ENCODE measurements around the gene ARHGAP24. TPM values are rescaled to one million over a fixed set of nuclear protein-coding genes. Genes with fewer than 3 reads are reported as not detected.

Gene ARHGAP24
- total and polyA plus RNA-seq, 10 of the 15 experiments (the other 5 are each of a cell fraction or from before 2014, with no cell fraction given): 0.10 to 4.2 (median 0.52) TPM

- Histone ChIP-seq H3K9ac (ENCODE audit: control insufficient read depth, insufficient read depth, low read length) (no peak overlapping the region), H4K20me1 (ENCODE audit: control insufficient read depth, insufficient read depth) (no peaks in the 10 kb centered on the region), H3K27me3 (replicated peaks in 1 of 2; ENCODE audit: control insufficient read depth in 2 of 2, insufficient read depth in 2 of 2, low read length in 1 of 2) (no peaks in the 10 kb centered on the region), H3K4me3 (no peak overlapping the region), H3K79me2 (ENCODE audit: control insufficient read depth, insufficient read depth, low read length) (no peaks in the 10 kb centered on the region), H2AFZ (ENCODE audit: control insufficient read depth, low read depth, low read length) (no peak overlapping the region), H3K4me2 (ENCODE audit: control insufficient read depth, insufficient read depth) (no peak overlapping the region), H3K4me1 (ENCODE audit: control insufficient read depth, insufficient read depth, low read length) (no peaks in the 10 kb centered on the region), H3K27ac (ENCODE audit: control insufficient read depth, insufficient read depth) (no peak overlapping the region), H3K9me3 (replicated peaks; ENCODE audit: control insufficient read depth, insufficient read depth, low read length) (no peaks in the 10 kb centered on the region), H3K36me3 (ENCODE audit: control insufficient read depth in 2 of 2, insufficient read depth in 2 of 2, low read length in 1 of 2) (no peaks in the 10 kb centered on the region)
- ChIA-PET CTCF (no interaction called here), SMC1A (ENCODE audit: uncharacterized antibody, unreplicated experiment) (no interaction called here), POLR2A (no interaction called here), RAD21 (ENCODE audit: unreplicated experiment) (no interaction called here)
- in situ Hi-C loops (cut with MboI): no loop called here
- no TSS peak for BruUV-seq (replicated peaks)
- ATAC-seq: no peak
- DNase-seq (ENCODE audit: low read depth, low spot score): no peak
- intact Hi-C loops (cut with micrococcal nuclease; ENCODE audit: unreplicated experiment): no loop called here
- TF ChIP-seq TCF12 (IDR thresholded peaks at IDR 0.05; ENCODE audit: low read depth, low read length) (no peak), TCF3 (IDR thresholded peaks at IDR 0.05; ENCODE audit: borderline replicate concordance, insufficient read depth, low read depth, low read length) (no peak), HSF1 (IDR thresholded peaks at IDR 0.05; ENCODE audit: low read depth, low read length) (no peak), NFIC (IDR thresholded peaks at IDR 0.05; ENCODE audit: low read depth, low read length) (no peak), WRNIP1 (IDR thresholded peaks at IDR 0.05; ENCODE audit: borderline replicate concordance, low read depth, low read length) (no peak), ZSCAN29 (IDR thresholded peaks at IDR 0.05) (no peak), LARP7 (IDR thresholded peaks at IDR 0.05) (no peak), STAT3 (IDR thresholded peaks at IDR 0.05; ENCODE audit: low read depth, low read length) (no peak), ZBTB40 (IDR thresholded peaks at IDR 0.05; ENCODE audit: borderline replicate concordance) (no peak), TAF1 (IDR thresholded peaks at IDR 0.05; ENCODE audit: borderline replicate concordance, low read depth, low read length) (no peak), ZNF24 (IDR thresholded peaks at IDR 0.05) (no peak), SP1 (IDR thresholded peaks at IDR 0.05; ENCODE audit: low read depth, low read length) (no peak), SKIL (IDR thresholded peaks at IDR 0.05; ENCODE audit: low read depth, poor library complexity, severe bottlenecking) (no peak)
- 77% methylated on average over 2 of the region's 2 CpGs for WGBS (ENCODE audit: insufficient coverage, insufficient replicate concordance, low lambda C conversion rate, missing lambda C conversion rate)
- no peak for FAIRE-seq
Measured at GRCh38 chr4:85854546-85854945, 379.6 kb downstream of the ARHGAP24 start.
